Neutrophil (primary cell): Measurements from ENCODE around the gene TMEM63A.

Experiments
- H3K27ac ChIP-seq: fragments of 200-600 bp; sonication (generic); 2 replicates; pipeline ENCODE4 v1.5.1; 2016; ENCODE audit warnings: mild to moderate bottlenecking, moderate library complexity
- H3K27me3 ChIP-seq: fragments of 200-600 bp; sonication (generic); 2 replicates; pipeline ENCODE4 v1.6.0; 2016; ENCODE audit warnings: mild to moderate bottlenecking
- H3K36me3 ChIP-seq: fragments of 200-600 bp; sonication (generic); 2 replicates; pipeline ENCODE4 v1.5.1; 2017
- H3K4me1 ChIP-seq, 2 experiments: fragments of 200-600 bp in 1 of 2; sonication (generic) in 1 of 2; 1 replicate in 1 of 2; 2 replicates in 1 of 2; pipeline versions ENCODE4 v1.5.1 to v1.6.1; 2013 to 2016; ENCODE audit warnings: low read depth in 1 of 2, low read length in 1 of 2, mild to moderate bottlenecking in 1 of 2, moderate library complexity in 1 of 2; ENCODE audit not compliant: control insufficient read depth in 1 of 2, insufficient read depth in 1 of 2
- H3K4me3 ChIP-seq, 2 experiments: fragments of 200-600 bp in 1 of 2; sonication (generic) in 1 of 2; 1 replicate in 1 of 2; 2 replicates in 1 of 2; pipeline ENCODE4 v1.5.1; 2013 to 2016; ENCODE audit warnings: low read depth in 1 of 2, low read length in 1 of 2, mild to moderate bottlenecking in 1 of 2, moderate library complexity in 1 of 2
- H3K9me3 ChIP-seq: fragments of 200-600 bp; sonication (generic); 2 replicates; pipeline ENCODE4 v1.5.1; 2016
- CTCF ChIP-seq: fragments of 200-600 bp; sonication (generic); IDR thresholded peaks from 2 replicates; pipeline ENCODE4 v1.5.1; 2016; ENCODE audit warnings: antibody characterized with exemption

The TMEM63A gene

GRCh38 chr1:225863167-225863566 lies 19.0 kb downstream of the TMEM63A start:
- Histone ChIP-seq H3K27me3 (no peaks in the 10 kb centered on the region), H3K36me3 (peaks cover 98% of the 10 kb centered on the region), H3K27ac (no peak overlapping the region), H3K4me3 (no peak overlapping the region), H3K4me1 (peaks cover 39 to 48% of the 10 kb centered on the region in 2 experiments), H3K9me3 (no peaks in the 10 kb centered on the region)
- no peak for TF ChIP-seq CTCF

GRCh38 chr1:225862581-225862950 lies 19.6 kb downstream of the TMEM63A start:
- no peaks in the 10 kb centered on the region for H3K9me3 ChIP-seq
- TF ChIP-seq CTCF, result no peak
- H3K36me3 ChIP-seq, result peaks cover 98% of the 10 kb centered on the region
- no peaks in the 10 kb centered on the region for H3K27me3 ChIP-seq
- H3K4me1 ChIP-seq, result peaks cover 39 to 48% of the 10 kb centered on the region in 2 experiments
- peak overlapping the region; percentile 84 for H3K27ac ChIP-seq
- H3K4me3 ChIP-seq, result no peak overlapping the region

GRCh38 chr1:225861834-225862580 lies 20.2 kb downstream of the TMEM63A start:
- Histone ChIP-seq H3K36me3 (peaks cover 98% of the 10 kb centered on the region), H3K27ac (peak overlapping the region; percentile 84)

GRCh38 chr1:225860876-225861441 lies 21.2 kb downstream of the TMEM63A start:
- Histone ChIP-seq H3K36me3 (peaks cover 99% of the 10 kb centered on the region), H3K4me3 (peak overlapping the region in 1 of 2 experiments; percentile 10), H3K27me3 (no peaks in the 10 kb centered on the region), H3K27ac (peak overlapping the region; percentile 84), H3K9me3 (no peaks in the 10 kb centered on the region), H3K4me1 (peaks cover 30 to 41% of the 10 kb centered on the region in 2 experiments)
- TF ChIP-seq CTCF, result no peak

More at GRCh38 chr1:225861834-225862580, 20.2 kb downstream of the TMEM63A start:
- peaks cover 39 to 48% of the 10 kb centered on the region in 2 experiments for H3K4me1 ChIP-seq
- H3K4me3 ChIP-seq, result peak overlapping the region in 1 of 2 experiments; percentile 10
- H3K27me3 ChIP-seq, result no peaks in the 10 kb centered on the region
- no peaks in the 10 kb centered on the region for H3K9me3 ChIP-seq
- no peak for TF ChIP-seq CTCF

GRCh38 chr1:225860107-225860506 lies 22.1 kb downstream of the TMEM63A start:
- Histone ChIP-seq H3K36me3 (peaks cover 99% of the 10 kb centered on the region), H3K9me3 (no peaks in the 10 kb centered on the region), H3K4me1 (peaks cover 25 to 37% of the 10 kb centered on the region in 2 experiments), H3K4me3 (no peak overlapping the region), H3K27ac (peak overlapping the region; percentile 84), H3K27me3 (no peaks in the 10 kb centered on the region)
- TF ChIP-seq CTCF, result no peak
